Activated CD4-positive, alpha-beta T cell treated with anti-CD3 and anti-CD28 coated beads for 36 hours (primary cell): ENCODE results near the gene CACNA1C. TPM values are rescaled to one million over a fixed set of nuclear protein-coding genes. Genes with fewer than 3 reads are reported as not detected.

Experiments
- ATAC-seq: fragments of 200-7000 bp; cut with Tn5 transposase; one replicate; pipeline ENCODE4 v1.10.0; 2021; ENCODE audit warnings: mild to moderate bottlenecking, moderate library complexity
- CTCF ChIA-PET: fragments of 350-600 bp; sonication (Branson Sonifier 250); formaldehyde crosslinking; loops from one replicate; lab custom pipeline; 2021; ENCODE audit warnings: antibody characterized with exemption; lab: Charles Lee
- POLR2A ChIA-PET: fragments of 350-600 bp; sonication (Branson Sonifier 250); formaldehyde crosslinking; loops from one replicate; lab custom pipeline; 2021; ENCODE audit warnings: antibody characterized with exemption, inconsistent platforms; lab: Charles Lee
- DNase-seq: peaks from one replicate; pipeline ENCODE4 v3.0.0-alpha.2; 2020
- H3K27ac Mint-ChIP-seq: one replicate; pipeline ENCODE4 v1.8.0; 2021; ENCODE audit warnings: mixed read lengths
- H3K27me3 Mint-ChIP-seq: one replicate; pipeline ENCODE4 v1.8.0; 2021; ENCODE audit warnings: mixed read lengths
- H3K36me3 Mint-ChIP-seq: one replicate; pipeline ENCODE4 v1.8.0; 2021; ENCODE audit warnings: low read depth, mixed read lengths
- H3K4me1 Mint-ChIP-seq: one replicate; pipeline ENCODE4 v1.8.0; 2021; ENCODE audit warnings: mixed read lengths
- H3K4me3 Mint-ChIP-seq: one replicate; pipeline ENCODE4 v1.8.0; 2021; ENCODE audit warnings: mild to moderate bottlenecking, moderate library complexity, mixed read lengths
- H3K9me3 Mint-ChIP-seq: one replicate; pipeline ENCODE4 v1.8.0; 2021; ENCODE audit warnings: low read depth, mixed read lengths
- intact Hi-C, 2 experiments: fragments of 100-400 bp; cut with DNase I in 1 of 2; cut with micrococcal nuclease in 1 of 2; formaldehyde crosslinking; loops; one replicate each; pipeline versions ENCODE4 v1.14.2 to v1.15.1; 2022 to 2024; cut with DNase I, micrococcal nuclease
- total RNA-seq, 2 experiments: library from RNA; stranded (reverse); gene quantifications; one replicate each; pipeline ENCODE4 v1.2.3, GENCODE V29; 2021

Gene CACNA1C
- total RNA-seq, 2 experiments from 2014 or later = 0.11 TPM

- ChIA-PET POLR2A (no interaction called here), CTCF (interaction anchor here (0.6 kb wide), 1 partner anchor 577 kb away, joined by 3 read pairs; no protein-coding TSS in a partner anchor)
- Mint-ChIP-seq H3K27ac (no peak overlapping the region), H3K4me3 (no peak overlapping the region), H3K27me3 (no peaks in the 10 kb centered on the region), H3K36me3 (no peaks in the 10 kb centered on the region), H3K4me1 (no peaks in the 10 kb centered on the region), H3K9me3 (no peaks in the 10 kb centered on the region)
- intact Hi-C loops = no loop called here
- DNase-seq = no peak
- no peak for ATAC-seq
These were observed 61.3 kb downstream of the CACNA1C start for GRCh38 chr12:2114071-2114470.

GRCh38 chr12:2115101-2115845, 62.5 kb downstream of the CACNA1C start:
- Mint-ChIP-seq H3K4me1 (no peaks in the 10 kb centered on the region), H3K27ac (no peak overlapping the region), H3K9me3 (no peaks in the 10 kb centered on the region), H3K36me3 (no peaks in the 10 kb centered on the region), H3K4me3 (no peak overlapping the region), H3K27me3 (no peaks in the 10 kb centered on the region)
- ATAC-seq = no peak
- POLR2A ChIA-PET = no interaction called here
- CTCF ChIA-PET = interaction anchor here (0.6 kb wide), 1 partner anchor 1352 kb away, joined by 3 read pairs; no protein-coding TSS in a partner anchor
- intact Hi-C loops = no loop called here
- DNase-seq = no peak

GRCh38 chr12:2117541-2117940, 64.8 kb downstream of the CACNA1C start:
- intact Hi-C loops = no loop called here
- DNase-seq = no peak
- H3K4me1 Mint-ChIP-seq = no peaks in the 10 kb centered on the region
- ATAC-seq = no peak
- no peak overlapping the region for H3K27ac Mint-ChIP-seq
- H3K36me3 Mint-ChIP-seq = no peaks in the 10 kb centered on the region
- CTCF ChIA-PET = no interaction called here
- no peak overlapping the region for H3K4me3 Mint-ChIP-seq
- no peaks in the 10 kb centered on the region for H3K9me3 Mint-ChIP-seq
- no peaks in the 10 kb centered on the region for H3K27me3 Mint-ChIP-seq
- POLR2A ChIA-PET = no interaction called here

- H3K9me3 Mint-ChIP-seq = no peaks in the 10 kb centered on the region
- no peak overlapping the region for H3K4me3 Mint-ChIP-seq
- ChIA-PET POLR2A (no interaction called here), CTCF (no interaction called here)
- H3K27ac Mint-ChIP-seq = no peak overlapping the region
- ATAC-seq (no peak), DNase-seq (no peak)
- no peaks in the 10 kb centered on the region for H3K27me3 Mint-ChIP-seq
- intact Hi-C loops = no loop called here
- no peaks in the 10 kb centered on the region for H3K36me3 Mint-ChIP-seq
- H3K4me1 Mint-ChIP-seq = no peaks in the 10 kb centered on the region
These were observed 65.3 kb downstream of the CACNA1C start for GRCh38 chr12:2118061-2118460.

- no peak for DNase-seq
- Mint-ChIP-seq H3K9me3 (no peaks in the 10 kb centered on the region), H3K4me1 (no peaks in the 10 kb centered on the region), H3K4me3 (no peak overlapping the region), H3K36me3 (no peaks in the 10 kb centered on the region), H3K27ac (no peak overlapping the region), H3K27me3 (no peaks in the 10 kb centered on the region)
- ATAC-seq = no peak
- intact Hi-C loops = no loop called here
- POLR2A ChIA-PET = no interaction called here
- CTCF ChIA-PET = no interaction called here
These were observed 65.9 kb downstream of the CACNA1C start for GRCh38 chr12:2118481-2119255.

- Mint-ChIP-seq H3K36me3 (no peaks in the 10 kb centered on the region), H3K4me3 (no peak overlapping the region), H3K27me3 (no peaks in the 10 kb centered on the region), H3K9me3 (no peaks in the 10 kb centered on the region), H3K27ac (no peak overlapping the region), H3K4me1 (no peaks in the 10 kb centered on the region)
- ATAC-seq (no peak), DNase-seq (no peak)
- intact Hi-C loops = no loop called here
- ChIA-PET POLR2A (no interaction called here), CTCF (no interaction called here)
These were observed 66.5 kb downstream of the CACNA1C start for GRCh38 chr12:2119266-2119665.

GRCh38 chr12:2120982-2121758, 68.4 kb downstream of the CACNA1C start:
- Mint-ChIP-seq H3K4me3 (no peak overlapping the region), H3K4me1 (no peaks in the 10 kb centered on the region), H3K27ac (no peak overlapping the region), H3K9me3 (no peaks in the 10 kb centered on the region), H3K36me3 (no peaks in the 10 kb centered on the region), H3K27me3 (no peaks in the 10 kb centered on the region)
- ATAC-seq (no peak), DNase-seq (no peak)
- ChIA-PET CTCF (no interaction called here), POLR2A (no interaction called here)
- intact Hi-C loops = no loop called here

GRCh38 chr12:2124466-2125023, 71.8 kb downstream of the CACNA1C start:
- no peaks in the 10 kb centered on the region for H3K9me3 Mint-ChIP-seq
- no peaks in the 10 kb centered on the region for H3K4me1 Mint-ChIP-seq
- no peak overlapping the region for H3K4me3 Mint-ChIP-seq
- DNase-seq (no peak), ATAC-seq (no peak)
- POLR2A ChIA-PET = no interaction called here
- no peaks in the 10 kb centered on the region for H3K27me3 Mint-ChIP-seq
- intact Hi-C loops = no loop called here
- no peak overlapping the region for H3K27ac Mint-ChIP-seq
- CTCF ChIA-PET = no interaction called here
- no peaks in the 10 kb centered on the region for H3K36me3 Mint-ChIP-seq

GRCh38 chr12:2125651-2126522, 73.1 kb downstream of the CACNA1C start:
- no peaks in the 10 kb centered on the region for H3K4me1 Mint-ChIP-seq
- ChIA-PET POLR2A (no interaction called here), CTCF (interaction anchor here (1.0 kb wide), 1 partner anchor 20 kb away, joined by 4 read pairs; no protein-coding TSS in a partner anchor)
- no peak for ATAC-seq
- no peak overlapping the region for H3K27ac Mint-ChIP-seq
- no peaks in the 10 kb centered on the region for H3K27me3 Mint-ChIP-seq
- H3K9me3 Mint-ChIP-seq = no peaks in the 10 kb centered on the region
- intact Hi-C loops = no loop called here
- no peak for DNase-seq
- H3K36me3 Mint-ChIP-seq = no peaks in the 10 kb centered on the region
- no peak overlapping the region for H3K4me3 Mint-ChIP-seq

GRCh38 chr12:2126676-2127406, 74.1 kb downstream of the CACNA1C start:
- POLR2A ChIA-PET = no interaction called here
- H3K27me3 Mint-ChIP-seq = no peaks in the 10 kb centered on the region
- DNase-seq (no peak), ATAC-seq (no peak)
- no peak overlapping the region for H3K4me3 Mint-ChIP-seq
- no peaks in the 10 kb centered on the region for H3K4me1 Mint-ChIP-seq
- no peak overlapping the region for H3K27ac Mint-ChIP-seq
- intact Hi-C loops = no loop called here
- no peaks in the 10 kb centered on the region for H3K36me3 Mint-ChIP-seq
- CTCF ChIA-PET = interaction anchor here (1.0 kb wide), 1 partner anchor 19 kb away, joined by 4 read pairs; no protein-coding TSS in a partner anchor
- no peaks in the 10 kb centered on the region for H3K9me3 Mint-ChIP-seq
